Activated CD4-positive, alpha-beta T cell treated with anti-CD3 and anti-CD28 coated beads, Interleukin-2, amount 10 ng/mL, durations not matched to agents 7 days and 5 days (primary cell): ENCODE results near the gene TSR1. TPM values are rescaled to one million over a fixed set of nuclear protein-coding genes. Genes with fewer than 3 reads are reported as not detected.

Experiments used
- CTCF ChIA-PET: fragments of 350-600 bp; sonication (Branson Sonifier 250); formaldehyde crosslinking; loops from one replicate; lab custom pipeline; 2021; ENCODE audit warnings: antibody characterized with exemption; lab: Charles Lee
- POLR2A ChIA-PET: fragments of 350-600 bp; sonication (Branson Sonifier 250); formaldehyde crosslinking; loops from one replicate; lab custom pipeline; 2021; ENCODE audit warnings: antibody characterized with exemption; lab: Charles Lee
- DNase-seq: peaks from one replicate; pipeline ENCODE4 v3.0.0-alpha.2; 2020
- H3K27ac Mint-ChIP-seq: one replicate; pipeline ENCODE4 v1.8.0; 2021; ENCODE audit warnings: mild to moderate bottlenecking, moderate library complexity, mixed read lengths
- H3K27me3 Mint-ChIP-seq: one replicate; pipeline ENCODE4 v1.8.0; 2021; ENCODE audit warnings: mixed read lengths
- H3K36me3 Mint-ChIP-seq: one replicate; pipeline ENCODE4 v1.8.0; 2021; ENCODE audit warnings: low read depth, mixed read lengths
- H3K4me1 Mint-ChIP-seq: one replicate; pipeline ENCODE4 v1.8.0; 2021; ENCODE audit warnings: mixed read lengths
- H3K4me3 Mint-ChIP-seq: one replicate; pipeline ENCODE4 v1.8.0; 2021; ENCODE audit warnings: mild to moderate bottlenecking, moderate library complexity, mixed read lengths
- H3K9me3 Mint-ChIP-seq: one replicate; pipeline ENCODE4 v1.8.0; 2021; ENCODE audit warnings: mixed read lengths
- total RNA-seq, 2 experiments: library from RNA; stranded (reverse); gene quantifications; one replicate each; pipeline ENCODE4 v1.2.3, GENCODE V29; 2021

The TSR1 gene
- total RNA-seq, 2 experiments from 2014 or later: 27.2 to 27.4 TPM

- CTCF ChIA-PET: interaction anchor here (1.2 kb wide), 1 partner anchor 37 kb away, joined by 3 read pairs; no protein-coding TSS in a partner anchor
- Mint-ChIP-seq H3K27me3 (no peaks in the 10 kb centered on the region), H3K9me3 (no peaks in the 10 kb centered on the region), H3K4me1 (no peaks in the 10 kb centered on the region), H3K4me3 (no peak overlapping the region), H3K27ac (no peak overlapping the region), H3K36me3 (peaks cover 1% of the 10 kb centered on the region)
- no peak for DNase-seq
- POLR2A ChIA-PET: no interaction called here
Observed at GRCh38 chr17:2375406-2375805, 39.1 kb upstream of the TSR1 start.

- Mint-ChIP-seq H3K9me3 (no peaks in the 10 kb centered on the region), H3K27me3 (no peaks in the 10 kb centered on the region), H3K27ac (peak overlapping the region; percentile 74), H3K36me3 (peaks cover 1% of the 10 kb centered on the region), H3K4me3 (no peak overlapping the region), H3K4me1 (no peaks in the 10 kb centered on the region)
- no peak for DNase-seq
- POLR2A ChIA-PET: no interaction called here
- CTCF ChIA-PET: interaction anchor here (0.7 to 3.0 kb wide), 3 partner anchors 8 to 38 kb away, joined by 3 to 15 read pairs (median 4); no protein-coding TSS in a partner anchor
Observed at GRCh38 chr17:2374549-2375285, 38.5 kb upstream of the TSR1 start.

GRCh38 chr17:2373179-2373578 is 36.9 kb upstream of the TSR1 start:
- Mint-ChIP-seq H3K9me3 (no peaks in the 10 kb centered on the region), H3K4me1 (no peaks in the 10 kb centered on the region), H3K27me3 (no peaks in the 10 kb centered on the region), H3K4me3 (no peak overlapping the region), H3K36me3 (peaks cover 1% of the 10 kb centered on the region), H3K27ac (no peak overlapping the region)
- CTCF ChIA-PET: interaction anchor here (3.0 kb wide), 1 partner anchor 10 kb away, joined by 15 read pairs; no protein-coding TSS in a partner anchor
- POLR2A ChIA-PET: no interaction called here
- no peak for DNase-seq

- Mint-ChIP-seq H3K27me3 (no peaks in the 10 kb centered on the region), H3K4me1 (no peaks in the 10 kb centered on the region)
Observed at GRCh38 chr17:2372681-2373080, 36.4 kb upstream of the TSR1 start.

GRCh38 chr17:2372180-2372579 is 35.9 kb upstream of the TSR1 start:
- H3K27ac Mint-ChIP-seq: no peak overlapping the region
- no peak overlapping the region for H3K4me3 Mint-ChIP-seq
- ChIA-PET POLR2A (no interaction called here), CTCF (interaction anchor here (3.0 kb wide), 1 partner anchor 11 kb away, joined by 15 read pairs; no protein-coding TSS in a partner anchor)
- H3K4me1 Mint-ChIP-seq: no peaks in the 10 kb centered on the region
- H3K9me3 Mint-ChIP-seq: no peaks in the 10 kb centered on the region
- H3K36me3 Mint-ChIP-seq: peaks cover 1% of the 10 kb centered on the region
- DNase-seq: no peak
- H3K27me3 Mint-ChIP-seq: no peaks in the 10 kb centered on the region

More at GRCh38 chr17:2372681-2373080, 36.4 kb upstream of the TSR1 start:
- H3K9me3 Mint-ChIP-seq: no peaks in the 10 kb centered on the region
- DNase-seq: no peak
- H3K27ac Mint-ChIP-seq: no peak overlapping the region
- peaks cover 1% of the 10 kb centered on the region for H3K36me3 Mint-ChIP-seq
- ChIA-PET CTCF (interaction anchor here (3.0 kb wide), 1 partner anchor 10 kb away, joined by 15 read pairs; no protein-coding TSS in a partner anchor), POLR2A (no interaction called here)
- no peak overlapping the region for H3K4me3 Mint-ChIP-seq

- no peak for DNase-seq
- H3K36me3 Mint-ChIP-seq: peaks cover 1% of the 10 kb centered on the region
- no peak overlapping the region for H3K27ac Mint-ChIP-seq
- H3K4me1 Mint-ChIP-seq: no peaks in the 10 kb centered on the region
- no peaks in the 10 kb centered on the region for H3K9me3 Mint-ChIP-seq
- no peaks in the 10 kb centered on the region for H3K27me3 Mint-ChIP-seq
- H3K4me3 Mint-ChIP-seq: no peak overlapping the region
- ChIA-PET CTCF (interaction anchor here (3.6 kb wide), 1 partner anchor 11 kb away, joined by 15 read pairs; no protein-coding TSS in a partner anchor), POLR2A (no interaction called here)
Observed at GRCh38 chr17:2371183-2372130, 35.2 kb upstream of the TSR1 start.

GRCh38 chr17:2370211-2370589 is 33.9 kb upstream of the TSR1 start:
- DNase-seq: no peak
- ChIA-PET POLR2A (no interaction called here), CTCF (interaction anchor here (1.2 to 3.6 kb wide), 4 partner anchors 11 to 48 kb away, joined by 3 to 15 read pairs (median 5); no protein-coding TSS in a partner anchor)
- peak overlapping the region; percentile 46 for H3K27ac Mint-ChIP-seq
- no peaks in the 10 kb centered on the region for H3K27me3 Mint-ChIP-seq
- peaks cover 1% of the 10 kb centered on the region for H3K36me3 Mint-ChIP-seq
- H3K4me1 Mint-ChIP-seq: no peaks in the 10 kb centered on the region
- no peaks in the 10 kb centered on the region for H3K9me3 Mint-ChIP-seq
- no peak overlapping the region for H3K4me3 Mint-ChIP-seq

- Mint-ChIP-seq H3K4me3 (no peak overlapping the region), H3K4me1 (no peaks in the 10 kb centered on the region), H3K36me3 (peaks cover 1% of the 10 kb centered on the region), H3K9me3 (no peaks in the 10 kb centered on the region), H3K27me3 (no peaks in the 10 kb centered on the region), H3K27ac (no peak overlapping the region)
- ChIA-PET POLR2A (no interaction called here), CTCF (interaction anchor here (1.2 to 3.6 kb wide), 4 partner anchors 12 to 49 kb away, joined by 3 to 15 read pairs (median 5); no protein-coding TSS in a partner anchor)
- DNase-seq: no peak
Observed at GRCh38 chr17:2369551-2370210, 33.4 kb upstream of the TSR1 start.

- DNase-seq: no peak
Observed at GRCh38 chr17:2369039-2369438, 32.8 kb upstream of the TSR1 start.

GRCh38 chr17:2368359-2368758 is 32.1 kb upstream of the TSR1 start:
- Mint-ChIP-seq H3K9me3 (no peaks in the 10 kb centered on the region), H3K4me1 (no peaks in the 10 kb centered on the region), H3K4me3 (no peak overlapping the region), H3K36me3 (no peaks in the 10 kb centered on the region), H3K27ac (no peak overlapping the region), H3K27me3 (no peaks in the 10 kb centered on the region)
- CTCF ChIA-PET: interaction anchor here (3.6 kb wide), 1 partner anchor 15 kb away, joined by 15 read pairs; no protein-coding TSS in a partner anchor
- POLR2A ChIA-PET: no interaction called here
- DNase-seq: no peak

More at GRCh38 chr17:2369039-2369438, 32.8 kb upstream of the TSR1 start:
- POLR2A ChIA-PET: no interaction called here
- H3K9me3 Mint-ChIP-seq: no peaks in the 10 kb centered on the region
- H3K27ac Mint-ChIP-seq: no peak overlapping the region
- no peaks in the 10 kb centered on the region for H3K4me1 Mint-ChIP-seq
- peaks cover 1% of the 10 kb centered on the region for H3K36me3 Mint-ChIP-seq
- CTCF ChIA-PET: interaction anchor here (1.2 to 3.6 kb wide), 4 partner anchors 12 to 50 kb away, joined by 3 to 15 read pairs (median 5); no protein-coding TSS in a partner anchor
- no peaks in the 10 kb centered on the region for H3K27me3 Mint-ChIP-seq
- no peak overlapping the region for H3K4me3 Mint-ChIP-seq

GRCh38 chr17:2366747-2367494 is 30.7 kb upstream of the TSR1 start:
- no peak overlapping the region for H3K4me3 Mint-ChIP-seq
- DNase-seq: no peak
- peaks cover 4% of the 10 kb centered on the region for H3K36me3 Mint-ChIP-seq
- ChIA-PET CTCF (interaction anchor here (0.8 to 1.2 kb wide), 2 partner anchors 13 to 312 kb away, joined by 3 read pairs; no protein-coding TSS in a partner anchor), POLR2A (no interaction called here)
- H3K27me3 Mint-ChIP-seq: no peaks in the 10 kb centered on the region
- no peaks in the 10 kb centered on the region for H3K4me1 Mint-ChIP-seq
- no peaks in the 10 kb centered on the region for H3K9me3 Mint-ChIP-seq
- no peak overlapping the region for H3K27ac Mint-ChIP-seq
